ENCODE data around the gene NOX4. TPM values are rescaled to one million over a fixed set of nuclear protein-coding genes. Genes with fewer than 3 reads are reported as not detected.
"Not testable (repeated sequence)": the region's sequence is repeated elsewhere in the genome, so short reads cannot be mapped to it uniquely, and the experiment has no call there.

Gene NOX4
- total and polyA plus RNA-seq, 9 donors: 0.78 to 5.0 (median 1.6) TPM

DNA sequence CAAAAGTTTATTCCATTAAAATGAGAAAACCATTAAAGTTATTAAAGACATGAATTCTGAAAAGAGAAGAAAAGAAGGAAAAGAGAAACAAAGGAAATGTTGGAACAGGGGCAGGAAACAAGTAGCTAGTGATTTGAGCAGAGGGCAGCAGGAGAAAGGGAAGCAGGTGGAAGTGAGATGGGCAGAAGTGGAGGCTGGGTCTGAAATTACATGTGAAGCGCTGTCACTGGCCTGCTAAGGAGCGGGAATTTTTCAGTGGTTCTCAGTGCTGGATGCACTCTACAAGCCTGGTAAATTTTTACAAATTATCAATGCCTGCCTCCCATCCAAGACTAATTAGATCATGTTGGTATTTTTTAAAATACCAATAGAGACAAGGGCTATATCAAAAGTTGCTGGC lies 48.4 kb downstream of the NOX4 start:
- Histone ChIP-seq H3K36me3 (no peaks in the 10 kb centered on the region), H3K27ac (no peak overlapping the region), H3K4me1 (ENCODE audit: insufficient read depth) (no peaks in the 10 kb centered on the region), H3K9me3 (no peaks in the 10 kb centered on the region), H3K27me3 (no peaks in the 10 kb centered on the region), H3K4me3 (no peak overlapping the region)
- WGBS, 3 donors: 88 to 97% (median 92%) methylated on average over 2 of the region's 2 CpGs
- no peak for TF ChIP-seq EP300 (IDR thresholded peaks at IDR 0.05)
- no peak for TF ChIP-seq POLR2A (IDR thresholded peaks at IDR 0.05)
- TF ChIP-seq, protein P1, sequence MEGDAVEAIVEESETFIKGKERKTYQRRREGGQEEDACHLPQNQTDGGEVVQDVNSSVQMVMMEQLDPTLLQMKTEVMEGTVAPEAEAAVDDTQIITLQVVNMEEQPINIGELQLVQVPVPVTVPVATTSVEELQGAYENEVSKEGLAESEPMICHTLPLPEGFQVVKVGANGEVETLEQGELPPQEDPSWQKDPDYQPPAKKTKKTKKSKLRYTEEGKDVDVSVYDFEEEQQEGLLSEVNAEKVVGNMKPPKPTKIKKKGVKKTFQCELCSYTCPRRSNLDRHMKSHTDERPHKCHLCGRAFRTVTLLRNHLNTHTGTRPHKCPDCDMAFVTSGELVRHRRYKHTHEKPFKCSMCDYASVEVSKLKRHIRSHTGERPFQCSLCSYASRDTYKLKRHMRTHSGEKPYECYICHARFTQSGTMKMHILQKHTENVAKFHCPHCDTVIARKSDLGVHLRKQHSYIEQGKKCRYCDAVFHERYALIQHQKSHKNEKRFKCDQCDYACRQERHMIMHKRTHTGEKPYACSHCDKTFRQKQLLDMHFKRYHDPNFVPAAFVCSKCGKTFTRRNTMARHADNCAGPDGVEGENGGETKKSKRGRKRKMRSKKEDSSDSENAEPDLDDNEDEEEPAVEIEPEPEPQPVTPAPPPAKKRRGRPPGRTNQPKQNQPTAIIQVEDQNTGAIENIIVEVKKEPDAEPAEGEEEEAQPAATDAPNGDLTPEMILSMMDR (IDR thresholded peaks at IDR 0.05): no peak
- no peak for DNase-seq
- intact Hi-C loops (cut with DNase I): no loop called here

DNA sequence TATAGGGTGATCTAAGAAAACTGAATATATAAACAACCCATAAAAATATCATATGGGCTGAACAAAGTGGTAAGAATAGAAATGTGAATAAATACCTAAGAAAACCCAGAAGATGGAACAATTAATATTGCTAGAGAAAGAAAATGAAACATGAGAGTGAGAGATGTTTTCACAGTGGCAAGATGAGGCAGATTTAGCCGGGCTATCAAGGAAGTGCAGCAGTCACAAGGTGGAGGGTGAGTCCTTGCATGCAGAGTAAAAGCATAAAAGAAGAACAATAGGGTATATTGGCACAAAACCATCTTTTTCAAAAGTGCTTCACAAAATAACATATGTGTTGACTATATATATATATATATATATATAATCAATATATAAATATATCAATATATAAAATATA lies 49.6 kb downstream of the NOX4 start:
- H3K27me3 ChIP-seq: no peaks in the 10 kb centered on the region
- H3K4me1 ChIP-seq (ENCODE audit: insufficient read depth): no peaks in the 10 kb centered on the region
- H3K9me3 ChIP-seq: no peaks in the 10 kb centered on the region
- no peak for DNase-seq
- 80 to 92% (median 90%) methylated on average over 1 of the region's 1 CpG for WGBS, 3 donors
- H3K4me3 ChIP-seq: no peak overlapping the region
- intact Hi-C loops (cut with DNase I): no loop called here
- TF ChIP-seq POLR2A (IDR thresholded peaks at IDR 0.05) (no peak), EP300 (IDR thresholded peaks at IDR 0.05) (no peak)
- TF ChIP-seq, protein P1 (IDR thresholded peaks at IDR 0.05): no peak
- no peaks in the 10 kb centered on the region for H3K36me3 ChIP-seq
- no peak overlapping the region for H3K27ac ChIP-seq

DNA sequence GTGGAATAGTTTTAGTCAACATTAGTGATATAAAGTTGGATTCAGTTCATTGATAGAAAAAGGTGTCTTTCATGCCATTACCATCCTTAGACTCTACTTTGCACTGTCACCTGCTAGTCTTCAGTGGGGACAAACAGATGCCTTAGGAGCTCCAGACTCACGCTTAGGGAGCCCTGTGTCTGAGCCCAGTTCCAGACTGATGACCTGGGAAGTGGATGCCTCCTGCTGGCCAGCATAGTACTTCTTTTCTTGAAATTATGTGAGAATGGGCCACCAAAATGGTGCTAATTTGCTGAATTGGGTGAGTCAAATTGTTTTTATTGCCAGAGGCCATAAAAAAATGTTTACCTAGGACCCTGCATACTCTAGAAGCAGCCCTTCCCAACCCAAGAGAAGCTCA lies 53.9 kb downstream of the NOX4 start:
- Histone ChIP-seq H3K9me3 (no peaks in the 10 kb centered on the region), H3K36me3 (no peaks in the 10 kb centered on the region), H3K4me3 (no peak overlapping the region), H3K4me1 (ENCODE audit: insufficient read depth) (no peaks in the 10 kb centered on the region), H3K27ac (no peak overlapping the region), H3K27me3 (no peaks in the 10 kb centered on the region)
- 94 to 100% (median 98%) methylated on average over 1 of the region's 1 CpG for WGBS, 3 donors
- TF ChIP-seq, protein P1 (IDR thresholded peaks at IDR 0.05): no peak
- TF ChIP-seq EP300 (IDR thresholded peaks at IDR 0.05) (no peak), POLR2A (IDR thresholded peaks at IDR 0.05) (no peak)
- no peak for DNase-seq
- intact Hi-C loops (cut with DNase I): no loop called here

DNA sequence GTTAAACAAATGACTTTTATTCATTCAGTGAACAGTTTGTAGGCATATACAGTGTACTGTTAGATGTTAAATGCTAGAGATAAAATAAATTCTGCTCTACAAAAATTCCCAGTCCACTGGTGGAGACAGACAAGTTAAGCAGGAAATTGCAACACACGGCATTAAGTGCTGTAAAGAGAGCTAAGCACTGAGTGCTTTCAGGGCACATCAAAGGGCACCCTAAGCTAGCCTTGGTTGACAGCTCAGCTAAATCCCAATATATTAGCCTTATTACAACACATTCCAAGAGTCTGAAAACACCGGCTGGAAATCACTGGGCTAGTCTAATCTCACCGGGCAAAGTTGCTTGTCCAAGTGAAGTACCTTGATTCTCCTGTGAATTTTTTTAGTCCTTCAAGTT lies 55.1 kb downstream of the NOX4 start:
- Histone ChIP-seq H3K27ac (no peak overlapping the region), H3K9me3 (no peaks in the 10 kb centered on the region), H3K4me1 (ENCODE audit: insufficient read depth) (no peaks in the 10 kb centered on the region), H3K27me3 (no peaks in the 10 kb centered on the region), H3K36me3 (no peaks in the 10 kb centered on the region), H3K4me3 (no peak overlapping the region)
- TF ChIP-seq, protein P1 (IDR thresholded peaks at IDR 0.05): no peak
- TF ChIP-seq EP300 (IDR thresholded peaks at IDR 0.05) (no peak), POLR2A (IDR thresholded peaks at IDR 0.05) (no peak)
- intact Hi-C loops (cut with DNase I): no loop called here
- no peak for DNase-seq
- 48 to 51% (median 50%) methylated on average over 3 of the region's 3 CpGs for WGBS, 3 donors

DNA sequence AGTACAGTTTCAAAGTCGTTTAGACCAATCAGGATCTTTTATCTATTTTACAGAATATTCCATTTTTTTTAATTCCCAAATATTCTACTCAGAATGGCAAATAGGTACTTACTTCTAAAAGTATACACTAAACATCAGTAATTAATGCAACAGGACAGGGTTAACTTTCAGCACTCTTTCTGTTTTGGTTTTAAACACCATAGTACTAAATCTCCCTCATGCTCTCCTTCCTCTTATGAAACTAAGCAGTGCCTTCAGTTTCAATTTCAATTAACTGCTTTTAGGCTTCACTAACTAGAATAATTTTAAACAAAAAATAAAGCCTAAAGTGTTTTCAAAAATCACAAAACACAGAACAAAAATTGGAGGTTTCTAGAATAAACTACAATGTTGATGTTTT lies 57.9 kb downstream of the NOX4 start:
- TF ChIP-seq, protein P1 (IDR thresholded peaks at IDR 0.05): no peak
- TF ChIP-seq POLR2A (IDR thresholded peaks at IDR 0.05) (no peak), EP300 (IDR thresholded peaks at IDR 0.05) (no peak)
- H3K27ac ChIP-seq: no peak overlapping the region
- 38 to 63% (median 40%) methylated on average over 1 of the region's 1 CpG for whole genome bisulfite sequencing, 3 donors
- H3K27me3 ChIP-seq: no peaks in the 10 kb centered on the region
- no peaks in the 10 kb centered on the region for H3K4me1 ChIP-seq (ENCODE audit: insufficient read depth)
- intact Hi-C loops (cut with DNase I): no loop called here
- DNase-seq: no peak
- H3K9me3 ChIP-seq: no peaks in the 10 kb centered on the region
- no peak overlapping the region for H3K4me3 ChIP-seq
- no peaks in the 10 kb centered on the region for H3K36me3 ChIP-seq

DNA sequence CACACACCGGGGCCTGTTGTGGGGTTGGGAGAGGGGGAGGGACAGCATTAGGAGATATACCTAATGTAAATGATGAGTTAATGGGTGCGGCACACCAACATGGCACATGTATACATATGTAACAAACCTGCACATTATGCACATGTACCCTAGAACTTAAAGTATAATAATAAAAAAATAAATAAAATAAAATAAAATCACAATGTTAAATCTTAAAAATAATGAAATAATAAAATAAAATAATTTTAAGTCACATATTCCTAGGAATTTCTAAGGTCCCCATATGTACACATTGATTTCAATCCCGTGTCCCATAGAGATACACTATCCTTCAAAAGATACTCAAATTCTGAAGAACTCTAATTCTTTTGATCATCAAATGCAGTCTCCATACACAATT lies 59.0 kb downstream of the NOX4 start:
- 78 to 98% (median 91%) methylated on average over 3 of the region's 3 CpGs for WGBS, 3 donors
- intact Hi-C loops (cut with DNase I); H3K36me3 ChIP-seq; H3K27me3 ChIP-seq; DNase-seq; H3K27ac ChIP-seq; H3K4me1 ChIP-seq (ENCODE audit: insufficient read depth); H3K9me3 ChIP-seq; H3K4me3 ChIP-seq: not testable (repeated sequence)

DNA sequence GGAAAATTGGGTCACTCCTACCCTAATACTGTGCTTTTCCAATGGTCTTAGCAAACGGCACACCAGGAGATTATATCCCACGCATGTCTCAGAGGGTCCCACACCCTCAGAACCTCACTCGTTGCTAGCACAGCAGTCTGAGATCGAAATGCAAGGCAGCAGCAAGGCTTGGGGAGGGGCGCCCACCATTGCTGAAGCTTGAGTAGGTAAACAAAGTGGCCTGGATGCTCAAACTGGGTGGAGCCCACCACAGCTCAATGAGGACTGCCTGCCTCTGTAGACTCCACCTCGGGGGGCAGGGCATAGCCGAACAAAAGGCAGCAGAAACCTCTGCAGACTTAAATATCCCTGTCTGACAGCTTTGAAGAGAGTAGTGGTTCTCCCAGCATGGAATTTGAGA lies 64.7 kb downstream of the NOX4 start:
- WGBS, 3 donors: 82 to 97% (median 94%) methylated on average over 7 of the region's 7 CpGs
- H3K4me3 ChIP-seq; H3K27me3 ChIP-seq; H3K9me3 ChIP-seq; intact Hi-C loops (cut with DNase I); H3K4me1 ChIP-seq (ENCODE audit: insufficient read depth); H3K36me3 ChIP-seq; H3K27ac ChIP-seq; DNase-seq: not testable (repeated sequence)
